ENCODE results near the gene LATS1.
"Not testable (repeated sequence)": the region's sequence is repeated elsewhere in the genome, so short reads cannot be mapped to it uniquely, and the experiment has no call there.

LATS1 gene

GRCh38 chr6:149728499-149729234 is 10.8 kb upstream of the LATS1 start:
- no peak for DNase-seq

GRCh38 chr6:149727793-149728498 is 10.0 kb upstream of the LATS1 start:
- DNase-seq, result no peak

- no peak for DNase-seq
Measured at GRCh38 chr6:149725785-149726184, 7.9 kb upstream of the LATS1 start.

- DNase-seq, result peak; percentile 12 to 73
Measured at GRCh38 chr6:149723771-149724417, 6.0 kb upstream of the LATS1 start.

- DNase-seq, result no peak
Measured at GRCh38 chr6:149723262-149723661, 5.4 kb upstream of the LATS1 start.

- DNase-seq, result no peak
Measured at GRCh38 chr6:149719531-149719930, 1.6 kb upstream of the LATS1 start.

GRCh38 chr6:149717255-149717587 is 680 bp downstream of the LATS1 start:
- peak in 1 of 2 experiments; percentile 51 for DNase-seq

- peak in 1 of 2 experiments; percentile 13 for DNase-seq
Measured at GRCh38 chr6:149716181-149716963, 1.5 kb downstream of the LATS1 start.

- no peak for DNase-seq
Measured at GRCh38 chr6:149714442-149714841, 3.5 kb downstream of the LATS1 start.

GRCh38 chr6:149711711-149712110 is 6.2 kb downstream of the LATS1 start:
- no peak for DNase-seq

GRCh38 chr6:149701714-149702113 is 16.2 kb downstream of the LATS1 start:
- DNase-seq, result no peak

GRCh38 chr6:149699150-149699549 is 18.8 kb downstream of the LATS1 start:
- DNase-seq, result no peak

- DNase-seq, result no peak
Measured at GRCh38 chr6:149698175-149698574, 19.7 kb downstream of the LATS1 start.

- no peak for DNase-seq
Measured at GRCh38 chr6:149696901-149697300, 21.0 kb downstream of the LATS1 start.

- no peak for DNase-seq
Measured at GRCh38 chr6:149694921-149695320, 23.0 kb downstream of the LATS1 start.

GRCh38 chr6:149691201-149691600 is 26.7 kb downstream of the LATS1 start:
- DNase-seq, result no peak

- no peak for DNase-seq
Measured at GRCh38 chr6:149686230-149686629, 31.7 kb downstream of the LATS1 start.

GRCh38 chr6:149683256-149683859 is 34.5 kb downstream of the LATS1 start:
- no peak for DNase-seq

GRCh38 chr6:149681845-149682244 is 36.1 kb downstream of the LATS1 start:
- DNase-seq, result not testable (repeated sequence)

GRCh38 chr6:149681209-149681608 is 36.7 kb downstream of the LATS1 start:
- DNase-seq, result no peak

- no peak for DNase-seq
Measured at GRCh38 chr6:149680503-149680902, 37.4 kb downstream of the LATS1 start.

- DNase-seq, result not testable (repeated sequence)
Measured at GRCh38 chr6:149672265-149672664, 45.6 kb downstream of the LATS1 start.

GRCh38 chr6:149660028-149660427 is 57.9 kb downstream of the LATS1 start:
- no peak for DNase-seq

All from SW 1271 (cell line).